Measurements from ENCODE around the gene GAS2. TPM values are rescaled to one million over a fixed set of nuclear protein-coding genes. Genes with fewer than 3 reads are reported as not detected.
"Not testable (repeated sequence)": the region's sequence is repeated elsewhere in the genome, so short reads cannot be mapped to it uniquely, and the experiment has no call there.

Gene GAS2
- total RNA-seq, 1 experiment from 2014 or later: 9.4 TPM

GRCh38 chr11:22640862-22641261 lies 25.5 kb upstream of the GAS2 start:
- peaks cover 5% of the 10 kb centered on the region for H3K4me1 Mint-ChIP-seq (ENCODE audit: low read depth, unreplicated experiment)
- ChIA-PET CTCF (no interaction called here), POLR2A (no interaction called here)
- DNase-seq: no peak
- no peaks in the 10 kb centered on the region for H3K36me3 Mint-ChIP-seq (ENCODE audit: insufficient read depth, unreplicated experiment)
- intact Hi-C loops (cut with micrococcal nuclease; ENCODE audit: unreplicated experiment): no loop called here
- no peak for TF ChIP-seq CTCF (IDR thresholded peaks at IDR 0.05; ENCODE audit: insufficient read depth in 1 of 2, low read depth in 1 of 2, low read length in 1 of 2, severe bottlenecking in 1 of 2, unreplicated experiment in 1 of 2)
- BruUV-seq (replicated peaks): no TSS peak
- no peak overlapping the region for H3K27ac Mint-ChIP-seq (ENCODE audit: unreplicated experiment)
- Histone ChIP-seq H3K36me3 (ENCODE audit: control insufficient read depth, insufficient read depth, low read length) (no peaks in the 10 kb centered on the region), H3K4me3 (ENCODE audit: low read depth, low read length) (no peak overlapping the region), H3K27me3 (replicated peaks; ENCODE audit: control insufficient read depth, insufficient read depth, low read length) (no peaks in the 10 kb centered on the region), H3K4me1 (peaks cover 3% of the 10 kb centered on the region; the same call in 1 of the 2 replicates), H3K9me3 (no peaks in the 10 kb centered on the region)
- H3K27me3 Mint-ChIP-seq (ENCODE audit: insufficient read depth, unreplicated experiment): no peaks in the 10 kb centered on the region
- no peak overlapping the region for H3K4me3 Mint-ChIP-seq (ENCODE audit: unreplicated experiment)
- H3K9me3 Mint-ChIP-seq (ENCODE audit: unreplicated experiment): no peaks in the 10 kb centered on the region

- POLR2A ChIA-PET: no interaction called here
- DNase-seq: no peak
- no peaks in the 10 kb centered on the region for H3K36me3 ChIP-seq (ENCODE audit: control insufficient read depth, insufficient read depth, low read length)
- CTCF ChIA-PET: no interaction called here
- no peaks in the 10 kb centered on the region for H3K27me3 ChIP-seq (replicated peaks; ENCODE audit: control insufficient read depth, insufficient read depth, low read length)
- no peak overlapping the region for H3K4me3 ChIP-seq (ENCODE audit: low read depth, low read length)
- no peak overlapping the region for H3K27ac Mint-ChIP-seq (ENCODE audit: unreplicated experiment)
- intact Hi-C loops (cut with micrococcal nuclease; ENCODE audit: unreplicated experiment): no loop called here
- no peak overlapping the region for H3K4me3 Mint-ChIP-seq (ENCODE audit: unreplicated experiment)
- BruUV-seq (replicated peaks): no TSS peak
- H3K27me3 Mint-ChIP-seq (ENCODE audit: insufficient read depth, unreplicated experiment): no peaks in the 10 kb centered on the region
- H3K9me3 Mint-ChIP-seq (ENCODE audit: unreplicated experiment): no peaks in the 10 kb centered on the region
- H3K4me1 ChIP-seq: no peaks in the 10 kb centered on the region
- no peaks in the 10 kb centered on the region for H3K4me1 Mint-ChIP-seq (ENCODE audit: low read depth, unreplicated experiment)
- H3K36me3 Mint-ChIP-seq (ENCODE audit: insufficient read depth, unreplicated experiment): no peaks in the 10 kb centered on the region
- TF ChIP-seq CTCF (IDR thresholded peaks at IDR 0.05; ENCODE audit: insufficient read depth in 1 of 2, low read depth in 1 of 2, low read length in 1 of 2, severe bottlenecking in 1 of 2, unreplicated experiment in 1 of 2): no peak
- H3K9me3 ChIP-seq: no peaks in the 10 kb centered on the region
Observed at GRCh38 chr11:22641559-22641958, 24.9 kb upstream of the GAS2 start.

GRCh38 chr11:22652346-22652745 lies 14.1 kb upstream of the GAS2 start:
- H3K4me1 Mint-ChIP-seq (ENCODE audit: low read depth, unreplicated experiment); H3K36me3 ChIP-seq (ENCODE audit: control insufficient read depth, insufficient read depth, low read length); H3K27ac Mint-ChIP-seq (ENCODE audit: unreplicated experiment); CTCF ChIA-PET; H3K4me3 Mint-ChIP-seq (ENCODE audit: unreplicated experiment); H3K4me3 ChIP-seq (ENCODE audit: low read depth, low read length); H3K9me3 Mint-ChIP-seq (ENCODE audit: unreplicated experiment); BruUV-seq (replicated peaks); H3K27me3 ChIP-seq (replicated peaks; ENCODE audit: control insufficient read depth, insufficient read depth, low read length); H3K9me3 ChIP-seq; H3K36me3 Mint-ChIP-seq (ENCODE audit: insufficient read depth, unreplicated experiment); intact Hi-C loops (cut with micrococcal nuclease; ENCODE audit: unreplicated experiment); POLR2A ChIA-PET; H3K4me1 ChIP-seq; DNase-seq; H3K27me3 Mint-ChIP-seq (ENCODE audit: insufficient read depth, unreplicated experiment): not testable (repeated sequence)

GRCh38 chr11:22656130-22656529 lies 10.3 kb upstream of the GAS2 start:
- Histone ChIP-seq H3K9me3 (no peaks in the 10 kb centered on the region), H3K4me1 (no peaks in the 10 kb centered on the region), H3K36me3 (ENCODE audit: control insufficient read depth, insufficient read depth, low read length) (no peaks in the 10 kb centered on the region), H3K4me3 (ENCODE audit: low read depth, low read length) (no peak overlapping the region), H3K27me3 (replicated peaks; ENCODE audit: control insufficient read depth, insufficient read depth, low read length) (no peaks in the 10 kb centered on the region)
- ChIA-PET POLR2A (no interaction called here), CTCF (no interaction called here)
- no peak for TF ChIP-seq CTCF (IDR thresholded peaks at IDR 0.05; ENCODE audit: insufficient read depth in 1 of 2, low read depth in 1 of 2, low read length in 1 of 2, severe bottlenecking in 1 of 2, unreplicated experiment in 1 of 2)
- H3K4me1 Mint-ChIP-seq (ENCODE audit: low read depth, unreplicated experiment): no peaks in the 10 kb centered on the region
- no peaks in the 10 kb centered on the region for H3K36me3 Mint-ChIP-seq (ENCODE audit: insufficient read depth, unreplicated experiment)
- BruUV-seq (replicated peaks): no TSS peak
- H3K27ac Mint-ChIP-seq (ENCODE audit: unreplicated experiment): no peak overlapping the region
- no peak for DNase-seq
- H3K9me3 Mint-ChIP-seq (ENCODE audit: unreplicated experiment): no peaks in the 10 kb centered on the region
- H3K27me3 Mint-ChIP-seq (ENCODE audit: insufficient read depth, unreplicated experiment): no peaks in the 10 kb centered on the region
- H3K4me3 Mint-ChIP-seq (ENCODE audit: unreplicated experiment): no peak overlapping the region
- intact Hi-C loops (cut with micrococcal nuclease; ENCODE audit: unreplicated experiment): no loop called here

Data from Caco-2 (cell line).